B cell (primary cell): ENCODE results near the gene EFHD2. TPM values are rescaled to one million over a fixed set of nuclear protein-coding genes. Genes with fewer than 3 reads are reported as not detected.
"Not testable (repeated sequence)": the region's sequence is repeated elsewhere in the genome, so short reads cannot be mapped to it uniquely, and the experiment has no call there.

Source experiments
- ATAC-seq: fragments of 200-7000 bp; cut with Tn5 transposase; one replicate; pipeline ENCODE4 v1.10.0; 2021; ENCODE audit warnings: low read depth, mild to moderate bottlenecking, moderate number of reproducible peaks, moderate library complexity
- CTCF ChIA-PET: fragments of 350-600 bp; sonication (Branson Sonifier 250); formaldehyde crosslinking; loops from one replicate; lab custom pipeline; 2021; ENCODE audit warnings: antibody characterized with exemption, inconsistent platforms; lab: Charles Lee
- POLR2A ChIA-PET: fragments of 350-600 bp; sonication (Branson Sonifier 250); formaldehyde crosslinking; loops from one replicate; lab custom pipeline; 2021; ENCODE audit warnings: antibody characterized with exemption; lab: Charles Lee
- DNase-seq: peaks from one replicate; pipeline ENCODE4 v3.0.0; 2013
- H2AFZ ChIP-seq: 2 replicates; pipeline ENCODE4 v1.6.1; 2012; ENCODE audit warnings: mild to moderate bottlenecking, low read depth, low read length; ENCODE audit not compliant: insufficient read depth, poor library complexity, severe bottlenecking
- H3K27ac ChIP-seq, 2 donors: 1 replicate in 1 of 2; 2 replicates in 1 of 2; pipeline ENCODE4 v1.5.1; 2012 to 2013; ENCODE audit warnings: low read length in 2 of 2, mild to moderate bottlenecking in 2 of 2, moderate library complexity in 1 of 2
- H3K27me3 ChIP-seq, 4 experiments: fragments of 200-600 bp in 1 of 4; sonication (generic) in 1 of 4; replicated peaks in 1 of 4; 1 replicate in 2 of 4; 2 replicates in 2 of 4; pipeline versions ENCODE4 v1.6.1 to v1.7.0; 2013 to 2016; ENCODE audit warnings: low read length in 3 of 4, mild to moderate bottlenecking in 2 of 4, mixed read lengths in 1 of 4, moderate library complexity in 1 of 4; ENCODE audit not compliant: insufficient read depth in 4 of 4, control insufficient read depth in 3 of 4; ENCODE audit errors: control extremely low read depth in 1 of 4
- H3K36me3 ChIP-seq, 2 experiments: replicated peaks in 1 of 2; 1 replicate in 1 of 2; 2 replicates in 1 of 2; pipeline versions ENCODE4 v1.6.1 to v1.7.1; 2013; ENCODE audit warnings: low read length in 1 of 2; ENCODE audit not compliant: insufficient read depth in 2 of 2, control insufficient read depth in 1 of 2; ENCODE audit errors: control extremely low read depth in 1 of 2, extremely low read depth in 1 of 2
- H3K4me1 ChIP-seq, 2 donors: fragments of 200-600 bp in 1 of 2; sonication (generic) in 1 of 2; 1 replicate in 1 of 2; 2 replicates in 1 of 2; pipeline versions ENCODE4 v1.5.1 to v1.6.1; 2013 to 2017; ENCODE audit warnings: low read length in 2 of 2; ENCODE audit not compliant: control insufficient read depth in 2 of 2, insufficient read depth in 2 of 2
- H3K4me2 ChIP-seq: replicated peaks from 2 replicates; pipeline ENCODE3; 2012; ENCODE audit warnings: mild to moderate bottlenecking, low read depth, low read length; ENCODE audit not compliant: poor library complexity, severe bottlenecking
- H3K4me3 ChIP-seq, 5 experiments: fragments of 200-600 bp in 1 of 5; sonication (generic) in 1 of 5; 1 replicate in 3 of 5; 2 replicates in 2 of 5; pipeline versions ENCODE4 v1.5.1 to v1.7.0; 2011 to 2016; ENCODE audit warnings: low read length in 4 of 5, mild to moderate bottlenecking in 4 of 5, low read depth in 2 of 5, control low read depth in 1 of 5, moderate library complexity in 1 of 5; ENCODE audit not compliant: insufficient read depth in 1 of 5; ENCODE audit errors: control extremely low read depth in 1 of 5, extremely low read depth in 1 of 5
- H3K79me2 ChIP-seq: fragments of 200-600 bp; sonication (generic); one replicate; pipeline ENCODE4 v1.6.0; 2016; ENCODE audit warnings: low read length; ENCODE audit not compliant: control insufficient read depth, insufficient read depth
- H3K9ac ChIP-seq: fragments of 200-600 bp; sonication (generic); 2 replicates; pipeline ENCODE4 v1.6.1; 2017; ENCODE audit warnings: mild to moderate bottlenecking, low read length, moderate library complexity
- H3K9me3 ChIP-seq, 3 donors: one replicate each; pipeline versions ENCODE4 v1.6.1 to v1.7.1; 2013; ENCODE audit warnings: low read length in 2 of 3; ENCODE audit not compliant: control insufficient read depth in 2 of 3, insufficient read depth in 1 of 3; ENCODE audit errors: control extremely low read depth in 1 of 3
- H4K20me1 ChIP-seq: 2 replicates; pipeline ENCODE4 v1.6.0; 2012; ENCODE audit warnings: mild to moderate bottlenecking, low read length; ENCODE audit not compliant: insufficient read depth, control insufficient read depth, poor library complexity, severe bottlenecking
- H3K27ac Mint-ChIP-seq: one replicate; pipeline ENCODE4 v1.8.0; 2021; ENCODE audit warnings: mixed read lengths
- H3K27me3 Mint-ChIP-seq: one replicate; pipeline ENCODE4 v1.8.0; 2021; ENCODE audit warnings: mixed read lengths
- H3K4me1 Mint-ChIP-seq: one replicate; pipeline ENCODE4 v1.8.0; 2021; ENCODE audit warnings: mixed read lengths
- H3K4me3 Mint-ChIP-seq: one replicate; pipeline ENCODE4 v1.8.0; 2021; ENCODE audit warnings: mixed read lengths
- H3K9me3 Mint-ChIP-seq: one replicate; pipeline ENCODE4 v1.8.0; 2022; ENCODE audit warnings: mixed read lengths; ENCODE audit not compliant: insufficient read depth
- EZH2 ChIP-seq: IDR thresholded peaks from 2 replicates; pipeline ENCODE4 v1.6.1; 2012; ENCODE audit warnings: borderline replicate concordance, low read depth, mild to moderate bottlenecking, moderate library complexity, low read length; ENCODE audit not compliant: insufficient read depth, poor library complexity, severe bottlenecking
- WGBS: methylation state at CpG from one replicate; pipeline ENCODE4 v1.1.5; 2013; ENCODE audit warnings: missing lambda C conversion rate; ENCODE audit not compliant: insufficient coverage; 5-methylcytosine and 5-hydroxymethylcytosine counted together
- intact Hi-C: fragments of 100-400 bp; cut with micrococcal nuclease; formaldehyde crosslinking; loops from one replicate; pipeline ENCODE4 v1.10.0; 2022
- polyA plus RNA-seq: library from polyadenylated mRNA; depleted of rRNA; stranded (reverse); fragments of >200 nt; gene quantifications from 2 replicates; pipeline ENCODE4 v1.2.3, GENCODE V29; 2012
- total RNA-seq, 2 donors: library from RNA; stranded (reverse); fragments of 120-200 nt in 1 of 2; gene quantifications; 1 replicate in 1 of 2; 2 replicates in 1 of 2; pipeline versions ENCODE4 v1.2.3 to v1.2.4, GENCODE V29; 2013 to 2022
- TF ChIP-seq, protein P1 (sequence below): fragments of 200-600 bp; IDR thresholded peaks from one replicate; pipeline ENCODE4 v1.8.0; 2022; ENCODE audit warnings: antibody characterized with exemption, mild to moderate bottlenecking

Gene EFHD2
- total and polyA plus RNA-seq, 2 donors (not counting 1 experiment from before 2014, with no cell fraction given): 39.3 to 67.2 TPM

DNA sequence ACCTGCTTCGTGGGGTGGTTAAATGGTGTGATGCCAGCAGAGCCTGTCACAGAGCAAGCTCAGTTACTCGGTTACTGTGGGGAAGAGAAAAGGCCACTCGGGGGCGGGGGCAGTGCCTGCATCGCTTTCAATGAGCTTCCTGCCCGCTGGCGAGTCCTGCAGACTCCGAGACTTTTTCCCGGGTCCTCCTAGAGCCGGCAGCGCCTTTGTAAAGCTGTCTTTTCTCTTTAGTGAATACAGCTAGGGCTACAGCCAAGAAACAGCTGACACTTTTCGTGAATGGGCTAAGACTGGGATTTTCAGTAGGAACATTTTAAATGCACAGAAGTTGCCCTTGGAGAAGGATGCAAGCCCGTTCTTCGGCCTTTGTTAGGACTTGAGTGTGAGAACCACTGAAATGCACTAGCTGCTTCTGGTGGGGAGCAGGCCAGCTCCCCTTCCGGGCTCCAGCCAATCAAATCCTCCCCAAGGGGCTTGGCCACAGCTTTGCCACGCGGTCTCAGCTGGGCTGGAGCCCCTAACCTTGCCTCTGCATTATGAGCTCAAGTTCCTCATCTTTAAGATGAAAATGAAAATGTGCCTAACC is 23.4 kb upstream of the EFHD2 start:
- no peak overlapping the region for H3K27ac Mint-ChIP-seq
- H3K27me3 Mint-ChIP-seq: peaks cover 18% of the 10 kb centered on the region
- ChIA-PET POLR2A (no interaction called here), CTCF (interaction anchor here (0.9 to 1.8 kb wide), 4 partner anchors 15 to 71 kb away, joined by 3 to 8 read pairs (median 4); no protein-coding TSS in a partner anchor)
- Histone ChIP-seq H3K4me2 (peak overlapping the region; percentile 56), H3K27me3 (peaks cover 0 to 9% (median 7%) of the 10 kb centered on the region in 4 experiments), H4K20me1 (no peaks in the 10 kb centered on the region), H3K4me1 (peaks cover 7 to 23% of the 10 kb centered on the region in 2 donors), H3K9ac (peak overlapping the region; percentile 21), H3K9me3 (no peaks in the 10 kb centered on the region), H2AFZ (peak overlapping the region; percentile 41), H3K4me3 (peak overlapping the region in 3 of 5 experiments; percentile 3 to 21 (median 5)), H3K27ac (no peak overlapping the region), H3K79me2 (no peaks in the 10 kb centered on the region), H3K36me3 (no peaks in the 10 kb centered on the region)
- ATAC-seq (no peak), DNase-seq (peak; percentile 34)
- H3K4me3 Mint-ChIP-seq: peak overlapping the region; percentile 69
- TF ChIP-seq EZH2: no peak
- TF ChIP-seq, protein P1, sequence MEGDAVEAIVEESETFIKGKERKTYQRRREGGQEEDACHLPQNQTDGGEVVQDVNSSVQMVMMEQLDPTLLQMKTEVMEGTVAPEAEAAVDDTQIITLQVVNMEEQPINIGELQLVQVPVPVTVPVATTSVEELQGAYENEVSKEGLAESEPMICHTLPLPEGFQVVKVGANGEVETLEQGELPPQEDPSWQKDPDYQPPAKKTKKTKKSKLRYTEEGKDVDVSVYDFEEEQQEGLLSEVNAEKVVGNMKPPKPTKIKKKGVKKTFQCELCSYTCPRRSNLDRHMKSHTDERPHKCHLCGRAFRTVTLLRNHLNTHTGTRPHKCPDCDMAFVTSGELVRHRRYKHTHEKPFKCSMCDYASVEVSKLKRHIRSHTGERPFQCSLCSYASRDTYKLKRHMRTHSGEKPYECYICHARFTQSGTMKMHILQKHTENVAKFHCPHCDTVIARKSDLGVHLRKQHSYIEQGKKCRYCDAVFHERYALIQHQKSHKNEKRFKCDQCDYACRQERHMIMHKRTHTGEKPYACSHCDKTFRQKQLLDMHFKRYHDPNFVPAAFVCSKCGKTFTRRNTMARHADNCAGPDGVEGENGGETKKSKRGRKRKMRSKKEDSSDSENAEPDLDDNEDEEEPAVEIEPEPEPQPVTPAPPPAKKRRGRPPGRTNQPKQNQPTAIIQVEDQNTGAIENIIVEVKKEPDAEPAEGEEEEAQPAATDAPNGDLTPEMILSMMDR: no peak
- no peaks in the 10 kb centered on the region for H3K9me3 Mint-ChIP-seq
- 29% methylated on average over 16 of the region's 17 CpGs for WGBS
- peaks cover 24% of the 10 kb centered on the region for H3K4me1 Mint-ChIP-seq
- intact Hi-C loops: no loop called here

DNA sequence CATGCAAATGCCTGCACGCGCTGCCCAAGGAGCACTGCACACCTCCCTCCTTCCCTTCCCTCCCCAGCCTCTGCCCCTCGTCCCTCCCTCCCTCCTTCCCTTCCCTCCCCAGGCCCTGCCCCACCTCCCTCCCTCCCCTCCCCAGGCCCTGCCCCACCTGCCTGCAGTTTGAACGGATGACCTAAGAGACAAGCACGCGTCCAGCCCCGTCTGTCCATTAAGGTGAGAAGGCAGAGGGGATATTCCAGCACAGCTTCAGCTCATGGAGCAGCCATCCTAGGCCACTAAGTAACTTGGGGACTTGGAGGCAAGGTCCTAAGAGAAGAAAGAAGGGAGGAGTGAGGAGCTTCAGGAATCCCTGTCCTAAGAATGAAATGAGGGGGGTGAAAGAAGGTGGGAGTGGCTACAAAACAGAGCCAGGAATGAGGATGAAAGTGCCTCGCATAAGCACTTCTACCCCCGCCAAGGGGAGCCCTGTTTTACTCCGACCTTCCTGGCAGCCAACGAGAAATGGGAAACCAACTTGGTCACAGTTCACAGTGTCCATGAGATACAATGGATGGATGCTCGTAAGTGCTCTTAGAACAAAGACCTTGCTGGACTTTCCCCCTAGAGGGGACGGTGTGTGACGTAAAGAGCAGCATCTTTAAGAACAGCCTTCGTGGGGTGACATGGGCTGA is 21.3 kb upstream of the EFHD2 start:
- no peak overlapping the region for H2AFZ ChIP-seq
- Mint-ChIP-seq H3K27me3 (peaks cover 23% of the 10 kb centered on the region), H3K4me1 (peaks cover 24% of the 10 kb centered on the region), H3K4me3 (no peak overlapping the region), H3K27ac (no peak overlapping the region), H3K9me3 (no peaks in the 10 kb centered on the region)
- no peak overlapping the region for H3K4me2 ChIP-seq
- no peak overlapping the region for H3K9ac ChIP-seq
- ChIA-PET CTCF (no interaction called here), POLR2A (no interaction called here)
- ATAC-seq (no peak), DNase-seq (no peak)
- H3K4me3 ChIP-seq: no peak overlapping the region
- peaks cover 0 to 9% (median 7%) of the 10 kb centered on the region in 4 experiments for H3K27me3 ChIP-seq
- H4K20me1 ChIP-seq: no peaks in the 10 kb centered on the region
- intact Hi-C loops: no loop called here
- peaks cover 7 to 23% of the 10 kb centered on the region in 2 donors for H3K4me1 ChIP-seq
- 93% methylated on average over 9 of the region's 15 CpGs for WGBS
- H3K9me3 ChIP-seq: no peaks in the 10 kb centered on the region
- no peak for TF ChIP-seq EZH2
- no peaks in the 10 kb centered on the region for H3K36me3 ChIP-seq
- H3K79me2 ChIP-seq: no peaks in the 10 kb centered on the region
- no peak overlapping the region for H3K27ac ChIP-seq

DNA sequence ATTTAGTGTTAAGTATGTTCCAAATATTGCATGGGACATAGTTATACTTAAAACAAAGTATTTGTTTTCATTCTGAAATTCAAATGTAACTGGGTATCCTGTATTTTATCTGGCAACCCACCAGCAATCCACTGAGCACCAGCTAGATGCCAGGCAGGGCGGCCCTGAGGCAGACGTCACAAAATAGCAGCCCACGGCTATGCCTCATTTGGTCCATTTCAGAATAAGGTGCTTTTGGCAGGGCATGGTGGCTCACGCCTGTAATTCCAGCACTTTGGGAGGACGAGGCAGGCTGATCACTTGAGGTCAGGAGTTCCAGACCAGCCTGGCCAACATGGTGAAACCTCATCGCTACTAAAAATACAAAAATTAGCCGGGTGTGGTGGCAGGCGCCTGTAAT is 19.9 kb upstream of the EFHD2 start:
- H3K36me3 ChIP-seq, H3K9me3 Mint-ChIP-seq, H4K20me1 ChIP-seq, DNase-seq, H3K27ac Mint-ChIP-seq, H3K27ac ChIP-seq, H3K79me2 ChIP-seq, POLR2A ChIA-PET, H3K27me3 ChIP-seq, H3K9ac ChIP-seq, H3K4me3 Mint-ChIP-seq, intact Hi-C loops, H3K9me3 ChIP-seq, H3K4me2 ChIP-seq, H3K4me3 ChIP-seq, H2AFZ ChIP-seq, ATAC-seq: not testable (repeated sequence)
- H3K4me1 ChIP-seq: peaks cover 7 to 12% of the 10 kb centered on the region in 2 donors
- WGBS: 91% methylated on average over 7 of the region's 8 CpGs
- Mint-ChIP-seq H3K27me3 (peaks cover 26% of the 10 kb centered on the region), H3K4me1 (peaks cover 16% of the 10 kb centered on the region)
- CTCF ChIA-PET: interaction anchor here (0.7 kb wide), 1 partner anchor 42 kb away, joined by 3 read pairs; no protein-coding TSS in a partner anchor
